ENCODE results near the gene ORAI2.

Gene ORAI2

GRCh38 chr7:102433219-102434038 is at the start of gene ORAI2:
Gene ORAI2, plus strand, starts transcription at chr7:102433575. Its CDS starts 5,382 bp downstream, at chr7:102438957.
- H3K4me3 ChIP-seq (ENCODE audit: low read depth, low read length) = peak within 1 kb of the TSS; percentile 79
- TF ChIP-seq CTCF (IDR thresholded peaks at IDR 0.05; ENCODE audit: low read depth, low read length) = no peak

DNA sequence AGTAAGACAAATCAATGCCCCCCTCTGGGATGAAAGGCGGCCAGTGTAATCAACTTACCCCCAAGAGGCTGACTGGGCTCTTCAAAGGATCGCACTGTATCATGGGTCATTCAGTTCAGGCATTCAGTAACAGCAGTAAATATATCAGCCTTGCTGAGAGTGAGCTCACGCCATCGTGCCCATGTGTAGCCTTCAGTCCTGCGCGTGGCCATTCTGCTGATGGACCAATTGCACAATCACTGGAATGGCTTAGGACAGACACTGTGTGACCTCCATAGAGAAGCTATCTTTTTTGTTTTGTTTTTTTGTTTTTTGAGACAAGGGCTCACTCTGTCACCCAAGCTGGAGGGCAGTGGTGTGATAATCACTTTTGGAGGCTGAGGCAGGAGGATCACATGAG is 46.3 kb upstream of the ORAI2 start:
- no peak for TF ChIP-seq CTCF (IDR thresholded peaks at IDR 0.05; ENCODE audit: low read depth, low read length)
- no peak overlapping the region for H3K4me3 ChIP-seq (ENCODE audit: low read depth, low read length)

DNA sequence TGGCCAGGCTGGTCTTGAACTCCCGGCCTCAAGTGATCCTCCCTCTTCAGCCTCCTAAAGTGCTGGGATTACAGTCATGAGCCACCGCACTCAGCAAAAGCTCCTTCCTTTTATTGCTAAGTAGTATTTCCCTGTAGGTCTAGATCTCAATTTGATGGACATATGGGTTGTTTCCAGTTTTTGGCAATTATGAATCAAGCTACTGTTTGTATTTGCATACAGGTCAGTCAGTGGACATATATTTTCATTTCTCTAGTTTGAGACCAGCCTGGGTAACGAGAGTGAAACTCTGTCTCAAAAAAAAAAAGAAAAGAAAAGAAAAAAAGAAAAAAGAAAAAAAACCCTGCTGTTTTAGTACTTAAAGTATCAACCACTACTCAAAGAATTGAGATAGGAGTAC is 43.6 kb upstream of the ORAI2 start:
- no peak for TF ChIP-seq CTCF (IDR thresholded peaks at IDR 0.05; ENCODE audit: low read depth, low read length)
- no peak overlapping the region for H3K4me3 ChIP-seq (ENCODE audit: low read depth, low read length)

DNA sequence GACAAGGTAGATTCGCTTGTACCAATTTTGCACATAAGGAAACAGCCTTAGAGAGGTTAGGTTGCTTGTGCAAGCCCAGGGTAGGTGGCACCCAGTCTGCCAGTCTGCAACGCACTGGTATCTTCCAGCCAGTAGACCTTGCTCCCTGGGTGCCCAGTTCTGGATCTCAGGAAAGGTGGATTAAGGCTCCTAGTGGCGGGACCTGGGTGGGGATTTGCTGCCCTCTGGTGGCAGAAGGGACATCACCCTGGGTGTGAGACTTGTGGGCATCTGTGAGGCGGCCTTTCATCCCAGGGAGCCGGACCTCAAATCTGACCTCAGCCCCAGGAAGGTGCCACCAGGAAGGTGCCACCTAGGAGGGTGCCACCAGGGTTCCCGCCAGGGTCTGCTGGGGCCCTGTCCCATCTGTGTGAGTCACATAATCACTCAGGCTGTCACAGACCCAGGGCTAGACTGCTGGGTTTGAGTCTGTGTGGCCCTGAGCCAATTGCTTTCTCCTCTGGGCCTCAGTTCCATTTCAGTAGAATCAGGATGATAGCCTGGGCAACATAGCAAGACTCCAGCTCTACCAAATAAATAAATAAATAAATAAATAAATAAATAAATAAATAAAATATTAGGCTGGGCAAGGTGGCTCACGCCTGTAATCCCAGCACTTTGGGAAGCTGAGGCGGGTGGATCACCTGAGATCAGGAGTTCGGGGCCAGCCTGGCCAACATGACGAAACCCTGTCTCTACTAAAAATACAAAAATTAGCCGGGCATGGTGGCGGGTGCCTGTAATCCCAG is 42.5 kb upstream of the ORAI2 start:
- H3K4me3 ChIP-seq (ENCODE audit: low read depth, low read length) = no peak overlapping the region
- TF ChIP-seq CTCF (IDR thresholded peaks at IDR 0.05; ENCODE audit: low read depth, low read length) = peak; percentile 92

GRCh38 chr7:102392330-102392729 is 41.0 kb upstream of the ORAI2 start:
- H3K4me3 ChIP-seq (ENCODE audit: low read depth, low read length) = no peak overlapping the region
- no peak for TF ChIP-seq CTCF (IDR thresholded peaks at IDR 0.05; ENCODE audit: low read depth, low read length)

DNA sequence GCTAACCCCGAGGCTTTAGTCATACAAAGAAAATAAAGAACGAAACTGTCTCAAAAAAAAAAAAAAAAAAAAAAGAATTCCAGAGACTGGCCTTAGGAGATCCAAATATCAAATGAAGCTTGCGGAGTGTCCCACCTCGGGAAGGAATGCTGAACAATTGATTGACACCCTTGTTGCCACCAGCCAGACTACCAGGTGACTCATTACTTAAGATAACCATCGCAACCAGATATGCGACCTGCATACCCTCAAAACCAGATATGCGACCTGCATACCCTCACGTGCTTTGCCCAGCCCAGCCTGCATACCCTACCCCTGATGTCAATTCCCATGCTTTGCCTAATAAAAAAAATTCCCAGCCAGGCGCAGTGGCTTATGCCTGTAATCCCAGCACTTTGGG is 39.9 kb upstream of the ORAI2 start:
- TF ChIP-seq CTCF (IDR thresholded peaks at IDR 0.05; ENCODE audit: low read depth, low read length) = no peak
- no peak overlapping the region for H3K4me3 ChIP-seq (ENCODE audit: low read depth, low read length)

GRCh38 chr7:102395592-102395872 is 37.8 kb upstream of the ORAI2 start:
- peak overlapping the region; percentile 83 for H3K4me3 ChIP-seq (ENCODE audit: low read depth, low read length)
- no peak for TF ChIP-seq CTCF (IDR thresholded peaks at IDR 0.05; ENCODE audit: low read depth, low read length)
